ENCODE measurements around the gene TNIP1. TPM values are rescaled to one million over a fixed set of nuclear protein-coding genes. Genes with fewer than 3 reads are reported as not detected.

TNIP1 gene, protein sequence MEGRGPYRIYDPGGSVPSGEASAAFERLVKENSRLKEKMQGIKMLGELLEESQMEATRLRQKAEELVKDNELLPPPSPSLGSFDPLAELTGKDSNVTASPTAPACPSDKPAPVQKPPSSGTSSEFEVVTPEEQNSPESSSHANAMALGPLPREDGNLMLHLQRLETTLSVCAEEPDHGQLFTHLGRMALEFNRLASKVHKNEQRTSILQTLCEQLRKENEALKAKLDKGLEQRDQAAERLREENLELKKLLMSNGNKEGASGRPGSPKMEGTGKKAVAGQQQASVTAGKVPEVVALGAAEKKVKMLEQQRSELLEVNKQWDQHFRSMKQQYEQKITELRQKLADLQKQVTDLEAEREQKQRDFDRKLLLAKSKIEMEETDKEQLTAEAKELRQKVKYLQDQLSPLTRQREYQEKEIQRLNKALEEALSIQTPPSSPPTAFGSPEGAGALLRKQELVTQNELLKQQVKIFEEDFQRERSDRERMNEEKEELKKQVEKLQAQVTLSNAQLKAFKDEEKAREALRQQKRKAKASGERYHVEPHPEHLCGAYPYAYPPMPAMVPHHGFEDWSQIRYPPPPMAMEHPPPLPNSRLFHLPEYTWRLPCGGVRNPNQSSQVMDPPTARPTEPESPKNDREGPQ
- total RNA-seq: 10 to 100 TPM; 40.3 to 88.1 TPM

DNA sequence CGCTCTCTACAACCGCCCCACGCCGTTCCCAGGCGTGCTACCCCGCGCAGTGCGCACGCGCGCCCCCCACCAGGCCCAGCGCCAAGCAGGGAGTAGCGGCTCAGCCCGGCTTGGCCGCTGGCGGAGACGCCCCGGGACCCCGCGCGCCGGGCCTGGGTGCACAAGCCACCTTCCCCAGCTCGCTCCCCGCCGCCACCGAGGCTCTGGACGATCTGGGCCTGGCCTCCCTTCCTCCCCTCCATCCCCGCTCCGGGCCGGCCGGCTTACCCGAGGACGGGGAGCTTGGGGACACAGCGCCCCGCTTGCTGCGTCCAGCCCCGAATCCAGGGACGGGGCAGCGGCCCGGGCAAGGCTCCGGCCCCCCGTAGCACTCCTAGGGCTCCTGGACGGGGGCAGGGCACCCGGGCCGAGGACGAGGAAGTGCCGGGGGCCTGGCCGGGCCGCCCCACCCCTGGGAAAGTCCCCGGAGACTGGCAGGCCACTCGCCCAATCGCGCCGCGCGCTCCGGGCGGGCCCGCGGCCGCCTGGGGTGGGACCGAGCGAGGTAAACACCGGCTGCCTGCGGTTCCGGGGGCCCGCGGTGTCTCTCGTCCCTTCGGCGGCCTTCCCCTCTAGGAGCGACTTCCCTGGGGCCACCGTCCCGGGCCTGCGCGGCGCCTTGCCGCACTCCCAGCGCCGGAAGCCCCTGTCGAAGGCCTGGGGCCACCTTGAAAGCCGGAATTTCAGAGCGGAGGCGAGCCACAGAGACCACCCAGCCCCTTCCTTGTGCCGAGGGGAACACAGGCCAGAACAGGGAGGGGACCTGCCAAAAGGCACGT lies at the start of gene TNIP1:
TNIP1 (minus strand) TSS at position 422 of the 818 bp plus-strand sequence. CDS start 15,939 bp downstream, outside the sequence.

DNA sequence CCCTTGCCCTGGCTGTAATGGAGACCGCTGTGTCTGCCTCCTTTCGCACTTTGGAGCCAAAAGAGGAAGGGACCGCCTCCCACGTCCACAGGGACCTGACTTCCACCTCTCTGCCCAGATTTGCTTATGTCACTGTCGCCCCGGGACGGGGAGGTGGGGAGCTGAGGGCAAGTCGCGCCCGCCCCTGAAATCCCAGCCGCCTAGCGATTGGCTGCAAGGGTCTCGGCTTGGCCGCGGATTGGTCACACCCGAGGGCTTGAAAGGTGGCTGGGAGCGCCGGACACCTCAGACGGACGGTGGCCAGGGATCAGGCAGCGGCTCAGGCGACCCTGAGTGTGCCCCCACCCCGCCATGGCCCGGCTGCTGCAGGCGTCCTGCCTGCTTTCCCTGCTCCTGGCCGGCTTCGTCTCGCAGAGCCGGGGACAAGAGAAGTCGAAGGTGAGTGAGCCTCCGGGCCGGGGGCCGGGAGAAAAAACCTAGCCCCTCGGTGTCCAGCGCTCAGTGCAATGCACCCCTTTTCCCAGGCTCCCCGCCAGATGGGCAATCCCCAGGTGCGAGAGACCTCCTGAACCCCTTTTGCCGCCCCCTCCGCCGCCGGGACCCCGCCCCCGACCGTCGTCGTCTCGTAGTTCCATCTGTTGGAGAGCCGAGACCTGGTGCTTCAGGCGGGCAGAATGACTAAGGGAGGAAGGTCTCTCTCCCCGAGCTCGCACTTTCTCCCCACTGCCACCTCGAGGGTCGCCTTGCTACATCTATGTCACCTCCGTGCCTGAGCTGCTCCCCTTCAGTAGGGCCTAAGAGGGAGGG lies 60.3 kb downstream of the TNIP1 start, which contains the start of gene GPX3:
GPX3 (plus strand) TSS at position 288 of the 807 bp plus-strand sequence; CDS start at position 352, 64 bp downstream.

Other genes starting within 250 kb of the TNIP1 start
- not detected for gene IRGM, start 234.5 kb downstream of the TNIP1 start, total RNA-seq
- gene ZNF300, start 176.1 kb downstream of the TNIP1 start, total RNA-seq: 1 to 10 TPM; 2.4 to 5.0 TPM
- gene GPX3, start 60.4 kb downstream of the TNIP1 start, total RNA-seq: 1 to 10 TPM in 1 of 2 donors, not detected in 1; 2.4 TPM
- 100 to 1,000 TPM; 445 to 491 TPM for gene ANXA6, start 76.7 kb upstream of the TNIP1 start, total RNA-seq
- 1 to 10 TPM in 1 of 2 donors, under 1 TPM in 1; 0.67 to 1.0 TPM for gene CCDC69, start 143.1 kb upstream of the TNIP1 start, total RNA-seq
- 100 to 1,000 TPM in 1 of 2 donors, 10 to 100 TPM in 1; 65.9 to 104 TPM for gene GM2A, start 172.2 kb upstream of the TNIP1 start, total RNA-seq
- not detected for gene SLC36A3, start 222.7 kb upstream of the TNIP1 start, total RNA-seq